ENCODE data around the gene TANC1. TPM values are rescaled to one million over a fixed set of nuclear protein-coding genes. Genes with fewer than 3 reads are reported as not detected.

Gene TANC1
- total RNA-seq, 1 donor from 2014 or later, result 18.5 TPM

GRCh38 chr2:159226608-159227385, 258.4 kb downstream of the TANC1 start:
- no peak for TF ChIP-seq CTCF (IDR thresholded peaks at IDR 0.05; ENCODE audit: insufficient read depth, low read length, poor library complexity, severe bottlenecking)
- H3K36me3 ChIP-seq (ENCODE audit: control insufficient read depth, insufficient read depth, low read length), result peaks cover 1% of the 10 kb centered on the region
- no peak for DNase-seq (ENCODE audit: low read depth)

DNA sequence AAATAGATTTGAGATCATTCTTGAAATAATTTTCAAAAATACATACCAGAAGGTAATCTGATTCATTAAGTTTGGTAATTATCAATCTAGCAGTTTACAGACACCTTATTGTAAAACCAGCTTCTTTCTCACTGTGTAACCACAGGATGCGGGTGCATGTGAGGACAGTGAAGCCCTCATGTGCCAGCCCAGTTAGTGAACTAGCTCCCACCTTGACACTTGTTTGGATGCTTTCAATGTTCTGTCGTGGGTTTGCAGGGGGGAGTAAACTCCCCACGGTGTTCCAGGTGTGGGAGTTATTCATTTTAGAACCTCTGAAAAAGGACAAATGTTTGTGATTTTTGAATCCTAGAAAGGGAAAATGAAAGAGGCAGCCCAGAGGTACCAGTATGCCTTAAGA, 259.0 kb downstream of the TANC1 start:
- no peak for TF ChIP-seq CTCF (IDR thresholded peaks at IDR 0.05; ENCODE audit: insufficient read depth, low read length, poor library complexity, severe bottlenecking)
- no peak for DNase-seq (ENCODE audit: low read depth)
- no peaks in the 10 kb centered on the region for H3K27me3 ChIP-seq (ENCODE audit: control insufficient read depth, insufficient read depth, low read length)
- H3K36me3 ChIP-seq (ENCODE audit: control insufficient read depth, insufficient read depth, low read length), result peaks cover 1% of the 10 kb centered on the region
- H3K4me3 ChIP-seq (ENCODE audit: low read depth, low read length), result no peak overlapping the region

More at GRCh38 chr2:159226608-159227385, 258.4 kb downstream of the TANC1 start:
- H3K27me3 ChIP-seq (ENCODE audit: control insufficient read depth, insufficient read depth, low read length), result no peaks in the 10 kb centered on the region
- no peak overlapping the region for H3K4me3 ChIP-seq (ENCODE audit: low read depth, low read length)

DNA sequence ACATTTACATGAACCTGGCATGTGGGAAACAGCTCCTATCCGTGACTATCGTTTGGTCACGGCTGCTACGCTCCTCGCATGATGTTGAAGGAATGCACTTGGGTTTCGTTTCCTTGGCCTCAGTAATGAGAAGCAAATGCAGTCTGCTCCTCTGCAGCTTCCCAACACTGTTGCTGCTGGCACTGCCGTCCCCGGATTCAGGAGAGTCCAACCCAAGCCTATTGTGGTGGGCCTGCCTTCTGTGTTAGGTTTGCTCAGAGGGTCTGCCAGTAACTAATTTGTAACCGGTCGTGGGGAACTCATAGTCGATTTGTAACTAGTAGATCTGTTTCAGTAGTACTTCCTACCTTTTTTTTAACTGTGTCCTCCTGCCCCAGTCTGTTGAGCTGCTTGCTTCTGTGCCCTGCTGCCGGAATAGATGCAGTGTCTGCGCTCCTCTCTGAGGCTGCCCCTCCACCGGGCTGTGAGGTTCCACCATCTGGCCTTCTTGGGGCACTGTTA, 259.7 kb downstream of the TANC1 start:
- peaks cover 1% of the 10 kb centered on the region for H3K36me3 ChIP-seq (ENCODE audit: control insufficient read depth, insufficient read depth, low read length)
- TF ChIP-seq CTCF (IDR thresholded peaks at IDR 0.05; ENCODE audit: insufficient read depth, low read length, poor library complexity, severe bottlenecking), result no peak
- H3K4me3 ChIP-seq (ENCODE audit: low read depth, low read length), result no peak overlapping the region
- H3K27me3 ChIP-seq (ENCODE audit: control insufficient read depth, insufficient read depth, low read length), result no peaks in the 10 kb centered on the region
- no peak for DNase-seq (ENCODE audit: low read depth)

DNA sequence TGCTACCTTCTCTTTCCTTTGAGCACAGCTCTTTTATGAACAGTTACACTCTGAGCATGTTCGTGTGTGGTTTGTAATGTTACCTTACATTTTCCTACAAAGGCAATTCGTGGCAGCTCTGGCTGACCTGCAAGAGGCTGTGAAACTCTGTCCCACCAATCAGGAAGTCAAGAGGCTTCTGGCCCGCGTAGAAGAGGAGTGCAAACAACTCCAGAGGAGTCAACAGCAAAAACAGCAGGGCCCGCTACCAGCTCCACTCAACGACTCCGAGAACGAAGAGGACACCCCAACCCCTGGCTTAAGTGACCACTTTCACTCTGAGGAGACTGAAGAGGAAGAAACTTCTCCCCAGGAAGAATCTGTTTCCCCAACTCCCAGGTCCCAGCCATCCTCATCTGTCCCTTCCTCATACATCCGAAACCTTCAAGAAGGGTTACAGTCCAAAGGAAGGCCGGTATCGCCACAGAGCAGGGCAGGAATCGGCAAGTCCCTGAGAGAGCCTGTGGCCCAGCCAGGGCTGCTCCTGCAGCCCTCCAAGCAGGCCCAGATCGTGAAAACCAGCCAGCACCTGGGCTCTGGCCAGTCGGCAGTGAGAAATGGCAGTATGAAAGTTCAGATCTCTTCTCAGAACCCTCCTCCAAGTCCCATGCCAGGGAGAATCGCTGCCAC, 261.2 kb downstream of the TANC1 start:
- no peak overlapping the region for H3K4me3 ChIP-seq (ENCODE audit: low read depth, low read length)
- H3K36me3 ChIP-seq (ENCODE audit: control insufficient read depth, insufficient read depth, low read length), result peaks cover 1% of the 10 kb centered on the region
- no peak for DNase-seq (ENCODE audit: low read depth)
- no peak for TF ChIP-seq CTCF (IDR thresholded peaks at IDR 0.05; ENCODE audit: insufficient read depth, low read length, poor library complexity, severe bottlenecking)
- H3K27me3 ChIP-seq (ENCODE audit: control insufficient read depth, insufficient read depth, low read length), result no peaks in the 10 kb centered on the region

- Histone ChIP-seq H3K4me3 (ENCODE audit: low read depth, low read length) (no peak overlapping the region), H3K27me3 (ENCODE audit: control insufficient read depth, insufficient read depth, low read length) (no peaks in the 10 kb centered on the region), H3K36me3 (ENCODE audit: control insufficient read depth, insufficient read depth, low read length) (peaks cover 1% of the 10 kb centered on the region)
- DNase-seq (ENCODE audit: low read depth), result no peak
- TF ChIP-seq CTCF (IDR thresholded peaks at IDR 0.05; ENCODE audit: insufficient read depth, low read length, poor library complexity, severe bottlenecking), result no peak
Observed at GRCh38 chr2:159230145-159230877, 261.9 kb downstream of the TANC1 start.
